Colonic mucosa (tissue), 4 donors: ENCODE measurements around the gene PLK3. TPM values are rescaled to one million over a fixed set of nuclear protein-coding genes. Genes with fewer than 3 reads are reported as not detected.
A peak's percentile ranks its signal among the peaks of the same experiment; 100 is the strongest.
"Not testable (repeated sequence)": the region's sequence is repeated elsewhere in the genome, so short reads cannot be mapped to it uniquely, and the experiment has no call there.

Experiments used
- DNase-seq: peaks from one replicate; pipeline ENCODE4 v3.0.0-alpha.2; 2020
- H3K27ac ChIP-seq: fragments of 200-600 bp; one replicate; pipeline ENCODE4 v1.8.0; 2021
- H3K27me3 ChIP-seq: fragments of 200-600 bp; one replicate; pipeline ENCODE4 v1.8.0; 2021
- H3K36me3 ChIP-seq: fragments of 200-600 bp; one replicate; pipeline ENCODE4 v1.8.0; 2021
- H3K4me1 ChIP-seq: fragments of 200-600 bp; one replicate; pipeline ENCODE4 v1.8.0; 2021; ENCODE audit warnings: mild to moderate bottlenecking
- H3K4me3 ChIP-seq: fragments of 200-600 bp; one replicate; pipeline ENCODE4 v1.8.0; 2021
- H3K9ac ChIP-seq, 2 donors: one replicate each; pipeline ENCODE4 v1.7.0; 2013; ENCODE audit warnings: control low read depth in 2 of 2, low read depth in 2 of 2, low read length in 2 of 2
- H3K9me3 ChIP-seq: fragments of 200-600 bp; one replicate; pipeline ENCODE4 v1.8.0; 2021
- intact Hi-C: fragments of 100-400 bp; cut with DNase I; formaldehyde crosslinking; loops from one replicate; pipeline ENCODE4 v1.14.1; 2022
- total RNA-seq, 2 donors: library from RNA; stranded (reverse); fragmentation: NEBNext Ultra II Directional in 1 of 2; extraction: Animal tissue kit (Norgen Biotek cat#: 25700) in 1 of 2; gene quantifications; one replicate each; pipeline ENCODE4 v1.2.1, GENCODE V29; 2021
- TF ChIP-seq, protein P1 (sequence below): fragments of 200-600 bp; IDR thresholded peaks from one replicate; pipeline ENCODE4 v1.8.0; 2022; ENCODE audit warnings: antibody characterized with exemption, mild to moderate bottlenecking
- donor health status: healthy.
- donor health status: DM: no; HTN: no; CAD: no.
- donor health status: DM: no; HTN: no; CAD: no.

The PLK3 gene
- total RNA-seq, 2 donors from 2014 or later = 7.7 to 8.8 TPM

DNA sequence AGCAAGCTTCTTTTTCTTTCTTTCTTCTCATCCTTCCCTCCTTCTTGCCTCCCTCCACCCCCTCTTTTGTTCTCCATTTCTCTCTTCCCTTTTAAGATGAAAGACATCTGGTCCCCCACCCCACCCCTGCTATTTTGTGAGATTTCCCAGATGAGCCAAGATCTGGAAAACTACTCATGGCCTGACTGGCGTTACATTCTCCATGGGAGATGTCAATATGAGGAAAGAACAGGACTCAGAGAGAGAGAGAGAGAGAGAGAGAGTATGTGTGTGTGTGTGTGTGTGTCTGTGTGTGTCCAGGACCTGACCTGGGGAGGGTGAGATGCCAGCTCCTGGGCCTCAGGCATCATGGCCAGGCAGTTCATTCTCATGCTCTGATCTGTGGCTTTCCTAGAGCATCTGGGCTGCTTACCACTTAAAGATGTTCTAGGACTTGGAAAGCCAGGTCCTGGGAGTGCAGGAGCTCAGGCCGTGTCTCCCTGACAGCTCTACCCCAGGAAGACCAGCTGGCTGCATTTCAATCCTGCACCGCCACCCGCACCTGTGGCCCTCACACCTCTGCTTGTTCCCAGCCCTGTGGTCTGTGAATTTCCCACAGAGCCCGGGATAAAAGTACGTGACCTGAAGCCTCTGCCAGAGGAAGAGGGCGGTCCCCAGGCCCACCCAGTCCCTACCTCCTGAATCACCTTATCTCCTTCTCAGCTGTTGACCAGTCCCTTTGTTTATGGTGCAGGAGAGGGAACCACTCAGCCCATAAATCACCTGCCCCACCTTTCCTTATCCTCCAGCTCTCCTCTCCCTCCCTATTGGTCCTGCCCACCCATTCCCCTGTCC, 9.0 kb upstream of the PLK3 start:
- Histone ChIP-seq H3K4me3 (no peak overlapping the region), H3K9me3 (no peaks in the 10 kb centered on the region), H3K4me1 (no peaks in the 10 kb centered on the region), H3K36me3 (no peaks in the 10 kb centered on the region), H3K27me3 (no peaks in the 10 kb centered on the region), H3K9ac (no peak overlapping the region), H3K27ac (no peak overlapping the region)
- intact Hi-C loops = loop anchor here (5.0 kb wide), 1 partner anchor 41 kb away; no protein-coding TSS in a partner anchor
- TF ChIP-seq, protein P1, sequence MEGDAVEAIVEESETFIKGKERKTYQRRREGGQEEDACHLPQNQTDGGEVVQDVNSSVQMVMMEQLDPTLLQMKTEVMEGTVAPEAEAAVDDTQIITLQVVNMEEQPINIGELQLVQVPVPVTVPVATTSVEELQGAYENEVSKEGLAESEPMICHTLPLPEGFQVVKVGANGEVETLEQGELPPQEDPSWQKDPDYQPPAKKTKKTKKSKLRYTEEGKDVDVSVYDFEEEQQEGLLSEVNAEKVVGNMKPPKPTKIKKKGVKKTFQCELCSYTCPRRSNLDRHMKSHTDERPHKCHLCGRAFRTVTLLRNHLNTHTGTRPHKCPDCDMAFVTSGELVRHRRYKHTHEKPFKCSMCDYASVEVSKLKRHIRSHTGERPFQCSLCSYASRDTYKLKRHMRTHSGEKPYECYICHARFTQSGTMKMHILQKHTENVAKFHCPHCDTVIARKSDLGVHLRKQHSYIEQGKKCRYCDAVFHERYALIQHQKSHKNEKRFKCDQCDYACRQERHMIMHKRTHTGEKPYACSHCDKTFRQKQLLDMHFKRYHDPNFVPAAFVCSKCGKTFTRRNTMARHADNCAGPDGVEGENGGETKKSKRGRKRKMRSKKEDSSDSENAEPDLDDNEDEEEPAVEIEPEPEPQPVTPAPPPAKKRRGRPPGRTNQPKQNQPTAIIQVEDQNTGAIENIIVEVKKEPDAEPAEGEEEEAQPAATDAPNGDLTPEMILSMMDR = no peak
- peak; percentile 60 for DNase-seq

DNA sequence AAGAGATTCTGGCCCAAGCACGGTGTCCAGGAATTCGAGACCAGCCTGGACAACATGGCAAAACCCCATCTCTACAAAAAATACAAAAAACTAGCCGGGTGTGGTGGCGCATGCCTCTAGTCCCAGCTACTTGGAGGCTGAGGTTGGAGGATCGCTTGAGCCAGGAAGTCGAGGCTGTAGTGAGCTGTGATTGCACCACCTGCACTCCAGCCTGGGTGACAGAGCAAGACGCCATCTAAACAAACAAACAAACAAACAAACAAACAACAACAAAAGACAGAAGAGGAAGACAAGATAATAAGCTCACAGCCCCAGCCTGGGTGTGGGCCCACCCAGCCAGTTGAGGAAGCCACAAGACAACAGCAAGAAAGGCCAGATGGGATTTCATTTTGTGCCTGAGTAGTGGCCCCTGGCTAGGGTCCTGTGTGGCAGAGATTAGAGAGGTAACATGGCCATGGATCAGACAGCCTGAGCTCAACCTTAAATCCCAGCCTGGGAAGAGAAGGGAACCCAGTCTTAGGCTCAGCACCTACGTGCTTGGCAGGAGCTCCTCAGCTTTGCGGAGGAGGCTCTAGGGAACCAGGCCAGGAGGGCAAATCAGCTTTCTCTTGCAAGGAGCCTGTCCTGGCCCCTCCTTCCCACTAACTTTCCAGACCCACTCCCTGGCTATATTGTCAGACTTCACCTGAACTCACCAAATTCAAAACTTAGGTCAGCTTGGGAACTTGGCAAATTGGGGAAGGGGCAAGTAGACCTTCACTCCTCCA, 7.3 kb upstream of the PLK3 start:
- Histone ChIP-seq H3K4me3 (no peak overlapping the region), H3K9me3 (no peaks in the 10 kb centered on the region), H3K36me3 (no peaks in the 10 kb centered on the region), H3K4me1 (no peaks in the 10 kb centered on the region), H3K27me3 (no peaks in the 10 kb centered on the region), H3K9ac (no peak overlapping the region), H3K27ac (no peak overlapping the region)
- intact Hi-C loops = loop anchor here (5.0 kb wide), 1 partner anchor 39 kb away; no protein-coding TSS in a partner anchor
- DNase-seq = no peak
- TF ChIP-seq, protein P1 = no peak

DNA sequence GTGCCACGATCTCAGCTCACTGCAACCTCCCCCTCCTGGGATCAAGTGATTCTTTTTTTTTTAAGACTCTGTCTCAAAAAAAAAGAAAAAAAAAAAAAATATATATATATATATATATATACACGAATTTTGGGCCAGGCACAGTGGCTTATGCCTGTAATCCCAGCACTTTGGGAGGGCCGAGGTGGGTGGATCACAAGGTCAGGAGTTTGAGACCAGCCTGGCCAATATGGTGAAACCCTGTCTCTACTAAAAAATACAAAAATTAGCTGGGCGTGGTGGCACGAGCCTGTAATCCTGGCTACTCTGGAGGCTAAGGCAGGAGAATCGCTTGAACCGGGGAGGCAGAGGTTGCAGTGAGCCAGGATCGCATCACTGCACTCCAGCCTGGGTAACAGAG, 2.3 kb upstream of the PLK3 start:
- H3K9me3 ChIP-seq, H3K4me3 ChIP-seq, H3K27me3 ChIP-seq, DNase-seq, H3K27ac ChIP-seq, H3K36me3 ChIP-seq, H3K9ac ChIP-seq, intact Hi-C loops, H3K4me1 ChIP-seq: not testable (repeated sequence)

DNA sequence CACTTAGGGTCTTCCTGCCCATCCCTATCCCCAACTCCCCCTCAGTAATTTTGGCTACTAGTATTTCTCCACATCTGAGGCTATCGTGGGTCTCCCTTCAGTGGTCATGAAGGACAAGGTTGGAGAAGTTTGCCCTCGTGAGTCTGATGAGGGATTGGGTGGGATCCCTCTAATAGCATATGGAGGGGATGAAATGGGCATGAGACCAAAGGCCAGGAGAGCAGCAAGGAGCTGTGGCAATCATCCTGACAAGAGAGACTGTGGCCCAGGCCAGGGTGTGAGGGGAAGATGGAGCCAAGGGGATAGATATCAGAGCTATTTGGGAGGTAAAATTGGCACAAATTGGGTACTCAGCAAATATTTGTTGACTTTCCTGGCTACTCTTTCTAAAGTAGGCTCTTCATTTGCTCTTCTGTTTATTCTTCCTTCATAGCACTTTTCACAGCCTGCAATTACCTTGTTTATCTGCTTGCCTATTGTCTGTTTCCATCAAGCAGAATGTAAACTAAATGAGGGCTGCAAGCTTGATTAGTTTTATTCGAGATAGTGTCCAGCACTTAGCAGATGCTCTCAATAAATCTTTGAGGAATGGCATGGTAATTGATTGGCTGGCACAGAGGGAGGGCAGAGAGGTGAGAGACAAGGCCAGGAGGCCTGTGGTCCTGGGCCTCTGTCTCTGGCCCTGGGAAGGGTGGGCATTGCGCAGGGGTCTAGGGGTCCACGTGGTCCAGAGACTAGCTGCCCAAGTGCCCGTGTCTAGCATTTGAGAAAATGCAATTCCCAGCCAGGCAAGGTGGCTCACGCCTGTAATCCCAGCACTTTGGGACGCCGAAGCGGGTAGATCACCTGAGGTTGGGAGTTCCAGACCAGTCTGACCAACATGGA, 1.5 kb upstream of the PLK3 start:
- no peak overlapping the region for H3K9ac ChIP-seq

DNA sequence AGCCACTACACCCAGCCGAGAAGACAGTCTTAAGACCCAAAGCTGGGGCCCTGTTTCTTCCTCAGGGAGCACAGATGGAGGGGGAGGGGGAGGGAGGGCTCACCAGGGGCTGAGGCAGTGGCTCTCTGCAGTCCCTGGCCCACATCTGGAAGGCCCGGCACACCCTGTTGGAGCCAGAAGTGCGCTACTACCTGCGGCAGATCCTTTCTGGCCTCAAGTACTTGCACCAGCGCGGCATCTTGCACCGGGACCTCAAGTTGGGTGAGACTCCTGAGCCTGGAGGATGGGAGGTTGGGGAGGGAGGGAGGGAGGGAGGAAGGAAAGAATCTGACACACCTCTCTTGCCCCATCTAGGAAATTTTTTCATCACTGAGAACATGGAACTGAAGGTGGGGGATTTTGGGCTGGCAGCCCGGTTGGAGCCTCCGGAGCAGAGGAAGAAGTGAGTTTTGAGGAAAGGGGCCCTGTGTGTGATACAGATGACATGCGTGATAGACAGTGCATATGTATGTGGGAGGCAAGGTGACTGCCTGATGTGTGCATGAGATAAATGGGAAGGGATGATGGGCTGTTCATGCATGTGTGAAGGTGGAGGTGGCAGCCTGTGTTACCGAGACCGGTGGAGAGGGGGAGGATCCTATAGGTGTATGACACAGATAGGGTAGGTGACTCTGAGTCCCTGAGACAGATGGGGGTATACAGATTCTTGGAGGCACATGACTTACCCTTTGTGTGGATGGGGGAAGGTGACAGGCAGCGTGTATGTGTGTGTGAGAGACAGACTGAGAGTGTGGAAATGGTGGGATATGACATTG, 1.5 kb downstream of the PLK3 start:
- peaks cover 10% of the 10 kb centered on the region for H3K4me1 ChIP-seq

More for the DNA sequence above, 1.5 kb upstream of the PLK3 start:
- Histone ChIP-seq H3K4me3 (no peak overlapping the region), H3K27ac (no peak overlapping the region), H3K4me1 (peaks cover 6% of the 10 kb centered on the region), H3K27me3 (no peaks in the 10 kb centered on the region), H3K9me3 (no peaks in the 10 kb centered on the region), H3K36me3 (no peaks in the 10 kb centered on the region)
- no peak for DNase-seq
- TF ChIP-seq, protein P1 = no peak
- intact Hi-C loops = no loop called here

More for the DNA sequence above, 1.5 kb downstream of the PLK3 start:
- Histone ChIP-seq H3K9me3 (no peaks in the 10 kb centered on the region), H3K27me3 (no peaks in the 10 kb centered on the region), H3K36me3 (peaks cover 13% of the 10 kb centered on the region), H3K9ac (peak overlapping the region; percentile 38 to 55), H3K4me3 (peak overlapping the region; percentile 79), H3K27ac (no peak overlapping the region)
- intact Hi-C loops = no loop called here
- DNase-seq = no peak
- TF ChIP-seq, protein P1 = no peak
